Panc1 (cell line): ENCODE data around the gene CPSF3. TPM values are rescaled to one million over a fixed set of nuclear protein-coding genes. Genes with fewer than 3 reads are reported as not detected.

Experiments
- ATAC-seq: fragments of 200-7000 bp; cut with Tn5 transposase; 2 replicates; pipeline ENCODE4 v1.9.1; 2020; ENCODE audit warnings: mild to moderate bottlenecking, moderate library complexity
- BruUV-seq: library from RNA; stranded (reverse); fragments of 400-500 nt; replicated peaks from 2 replicates; lab custom pipeline; 2021; lab: Mats Ljungman, UMichigan
- CTCF ChIA-PET: fragments of 300-600 bp; sonication (Branson Sonifier 250); formaldehyde crosslinking; loops from one replicate; lab custom pipeline; 2022; ENCODE audit warnings: antibody characterized with exemption; lab: Charles Lee
- POLR2A ChIA-PET: fragments of 300-600 bp; sonication (Branson Sonifier 250); formaldehyde crosslinking; loops from one replicate; lab custom pipeline; 2022; ENCODE audit warnings: antibody characterized with exemption; lab: Charles Lee
- DNase-seq: peaks from one replicate; pipeline ENCODE4 v3.0.0-alpha.2; 2010; ENCODE audit warnings: low read depth, low spot score
- H3K27ac ChIP-seq: 2 replicates; pipeline ENCODE4 v1.5.1; 2011; ENCODE audit warnings: mild to moderate bottlenecking, low read length, inconsistent platforms
- H3K27me3 ChIP-seq: fragments of 200-500 bp; sonication (Bioruptor generic); 2 replicates; pipeline ENCODE4 v1.6.0; 2014; ENCODE audit warnings: low read length, inconsistent platforms; ENCODE audit not compliant: control insufficient read depth, insufficient read depth
- H3K36me3 ChIP-seq: fragments of 200-500 bp; sonication (Bioruptor generic); 2 replicates; pipeline ENCODE4 v1.5.1; 2014; ENCODE audit warnings: inconsistent platforms, mild to moderate bottlenecking, low read length, moderate library complexity; ENCODE audit not compliant: control insufficient read depth, insufficient read depth
- H3K4me1 ChIP-seq: 2 replicates; pipeline ENCODE4 v1.5.1; 2011; ENCODE audit warnings: inconsistent platforms, mild to moderate bottlenecking, low read length, moderate library complexity; ENCODE audit not compliant: control insufficient read depth, insufficient read depth
- H3K4me3 ChIP-seq, 2 experiments: 2 replicates each; pipeline ENCODE4 v1.5.1; 2011 to 2012; ENCODE audit warnings: low read depth in 2 of 2, low read length in 2 of 2, mild to moderate bottlenecking in 2 of 2, inconsistent platforms in 1 of 2, moderate library complexity in 1 of 2
- H3K9me3 ChIP-seq: fragments of 200-500 bp; sonication (Bioruptor generic); 2 replicates; pipeline ENCODE4 v1.5.1; 2014; ENCODE audit warnings: low read depth, mild to moderate bottlenecking, inconsistent platforms, low read length, moderate library complexity; ENCODE audit not compliant: control insufficient read depth, insufficient read depth
- CTCF ChIP-seq: fragments of 450-650 bp; IDR thresholded peaks from 2 replicates; pipeline ENCODE4 v1.5.1; 2017; ENCODE audit warnings: mild to moderate bottlenecking
- POLR2AphosphoS5 ChIP-seq: IDR thresholded peaks from 2 replicates; pipeline ENCODE4 v1.6.1; 2012; ENCODE audit warnings: mild to moderate bottlenecking, low read depth, low read length, moderate library complexity
- REST ChIP-seq, 2 experiments: IDR thresholded peaks; 2 replicates each; pipeline ENCODE4 v1.6.1; 2011 to 2012; ENCODE audit warnings: low read depth in 2 of 2, control low read depth in 1 of 2, low read length in 1 of 2, mild to moderate bottlenecking in 1 of 2, moderate library complexity in 1 of 2; ENCODE audit not compliant: insufficient read depth in 1 of 2
- SIN3A ChIP-seq: IDR thresholded peaks from 2 replicates; pipeline ENCODE4 v1.6.1; 2012; ENCODE audit warnings: low read depth, mild to moderate bottlenecking, low read length, moderate library complexity, borderline replicate concordance; ENCODE audit not compliant: insufficient read depth
- TCF7L2 ChIP-seq: IDR thresholded peaks from 2 replicates; pipeline ENCODE4 v1.6.1; 2011; ENCODE audit warnings: mild to moderate bottlenecking, low read depth, low read length, inconsistent platforms
- in situ Hi-C: cut with HindIII; loops from 2 replicates; pipeline ENCODE4 v1.10.0; 2016; ENCODE audit warnings: low sequenced_read_pairs, low pct_unique_long_range_greater_than_20kb
- intact Hi-C: fragments of 100-400 bp; cut with micrococcal nuclease; formaldehyde crosslinking; loops from one replicate; pipeline ENCODE4 v1.10.0; 2022; ENCODE audit not compliant: unreplicated experiment
- total RNA-seq: library from RNA; stranded (reverse); gene quantifications from one replicate; pipeline ENCODE4 v1.2.1, GENCODE V29; 2021; ENCODE audit not compliant: unreplicated experiment

The CPSF3 gene
- total RNA-seq, 1 experiment from 2014 or later: 54.1 TPM

- CTCF ChIA-PET: no interaction called here
- in situ Hi-C loops: no loop called here
- ATAC-seq: no peak
Observed at GRCh38 chr2:9483107-9483506, 59.7 kb downstream of the CPSF3 start.

DNA sequence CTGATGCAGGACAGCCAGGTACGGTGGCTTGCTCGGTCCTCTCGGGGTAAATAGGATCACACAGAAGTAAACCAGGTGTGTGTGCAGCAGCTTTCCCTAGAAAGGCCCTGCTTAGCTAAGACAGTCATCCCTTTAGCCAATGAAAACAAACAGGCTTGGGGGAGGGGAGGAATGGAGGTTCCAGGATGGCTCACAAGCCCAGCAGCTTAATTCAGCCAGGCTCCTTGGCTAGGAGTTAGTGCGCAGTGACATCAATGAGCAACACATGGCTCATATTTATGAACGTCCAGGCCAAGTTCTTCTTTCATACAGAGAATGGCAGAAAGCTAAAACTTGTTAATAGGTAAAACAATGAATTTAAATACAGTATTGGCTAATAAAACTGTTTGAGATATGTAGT lies 61.1 kb downstream of the CPSF3 start:
- BruUV-seq: no TSS peak
- Histone ChIP-seq H3K27me3 (no peaks in the 10 kb centered on the region), H3K9me3 (no peaks in the 10 kb centered on the region), H3K27ac (no peak overlapping the region), H3K36me3 (peaks cover 28% of the 10 kb centered on the region), H3K4me3 (no peak overlapping the region), H3K4me1 (peaks cover 7% of the 10 kb centered on the region)
- in situ Hi-C loops: no loop called here
- TF ChIP-seq SIN3A: no peak
- no peak for TF ChIP-seq POLR2AphosphoS5
- TF ChIP-seq CTCF: no peak
- TF ChIP-seq TCF7L2: no peak
- no peak for TF ChIP-seq REST (IDR thresholded peaks at IDR 0.05; ENCODE audit: insufficient read depth in 1 of 2, low read depth in 2 of 2, low read length in 1 of 2)
- intact Hi-C loops: no loop called here
- POLR2A ChIA-PET: no interaction called here
- CTCF ChIA-PET: no interaction called here
- no peak for DNase-seq
- ATAC-seq: 0 out of 2 replicates have a peak, but pooled peaks have one; percentile 28

More at GRCh38 chr2:9483107-9483506, 59.7 kb downstream of the CPSF3 start:
- no TSS peak for BruUV-seq
- no peaks in the 10 kb centered on the region for H3K27me3 ChIP-seq
- POLR2A ChIA-PET: no interaction called here
- no peak overlapping the region for H3K27ac ChIP-seq
- intact Hi-C loops: no loop called here
- TF ChIP-seq SIN3A: no peak
- TF ChIP-seq REST (IDR thresholded peaks at IDR 0.05; ENCODE audit: insufficient read depth in 1 of 2, low read depth in 2 of 2, low read length in 1 of 2): no peak
- TF ChIP-seq POLR2AphosphoS5: no peak
- H3K9me3 ChIP-seq: no peaks in the 10 kb centered on the region
- H3K4me1 ChIP-seq: peaks cover 7% of the 10 kb centered on the region
- peaks cover 18% of the 10 kb centered on the region for H3K36me3 ChIP-seq
- no peak for DNase-seq
- no peak overlapping the region for H3K4me3 ChIP-seq
